ENCODE data around the gene STAG2.

DNA sequence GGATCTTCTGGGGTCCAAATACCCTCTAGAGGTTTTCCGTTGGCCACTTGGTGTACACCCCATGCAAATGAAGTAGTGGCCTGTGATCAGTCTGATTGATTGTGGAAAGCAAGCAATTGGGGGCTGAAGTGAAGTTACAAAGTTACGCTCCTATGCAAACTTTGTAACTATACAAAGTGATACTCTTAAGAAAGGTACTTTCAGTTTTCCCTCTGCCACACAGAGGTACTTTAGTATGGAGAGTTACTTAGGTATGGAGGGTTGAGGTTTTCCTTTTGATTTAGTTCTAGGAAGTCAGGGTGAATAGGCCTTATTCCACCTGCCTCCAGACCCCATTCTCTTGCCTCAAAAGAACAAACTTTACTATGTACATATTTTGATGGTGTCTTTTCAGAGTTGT, 28.7 kb downstream of the STAG2 start:
- TF ChIP-seq, protein P1, sequence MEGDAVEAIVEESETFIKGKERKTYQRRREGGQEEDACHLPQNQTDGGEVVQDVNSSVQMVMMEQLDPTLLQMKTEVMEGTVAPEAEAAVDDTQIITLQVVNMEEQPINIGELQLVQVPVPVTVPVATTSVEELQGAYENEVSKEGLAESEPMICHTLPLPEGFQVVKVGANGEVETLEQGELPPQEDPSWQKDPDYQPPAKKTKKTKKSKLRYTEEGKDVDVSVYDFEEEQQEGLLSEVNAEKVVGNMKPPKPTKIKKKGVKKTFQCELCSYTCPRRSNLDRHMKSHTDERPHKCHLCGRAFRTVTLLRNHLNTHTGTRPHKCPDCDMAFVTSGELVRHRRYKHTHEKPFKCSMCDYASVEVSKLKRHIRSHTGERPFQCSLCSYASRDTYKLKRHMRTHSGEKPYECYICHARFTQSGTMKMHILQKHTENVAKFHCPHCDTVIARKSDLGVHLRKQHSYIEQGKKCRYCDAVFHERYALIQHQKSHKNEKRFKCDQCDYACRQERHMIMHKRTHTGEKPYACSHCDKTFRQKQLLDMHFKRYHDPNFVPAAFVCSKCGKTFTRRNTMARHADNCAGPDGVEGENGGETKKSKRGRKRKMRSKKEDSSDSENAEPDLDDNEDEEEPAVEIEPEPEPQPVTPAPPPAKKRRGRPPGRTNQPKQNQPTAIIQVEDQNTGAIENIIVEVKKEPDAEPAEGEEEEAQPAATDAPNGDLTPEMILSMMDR (optimal IDR thresholded peaks at IDR 0.05 in 1 of 3, IDR thresholded peaks at IDR 0.05 in 1 of 3, conservative IDR thresholded peaks at IDR 0.05 in 1 of 3; ENCODE audit: extremely low read depth in 1 of 3, insufficient read depth in 2 of 3, low read length in 3 of 3) = no peak
- no peak for TF ChIP-seq EZH2 (IDR thresholded peaks at IDR 0.05; ENCODE audit: low read length)

Data from keratinocyte (primary cell).